Prostate gland (tissue), 2 donors: ENCODE data around the gene RYR3. TPM values are rescaled to one million over a fixed set of nuclear protein-coding genes. Genes with fewer than 3 reads are reported as not detected.

Source experiments
- DNase-seq: peaks from one replicate; pipeline ENCODE4 v3.0.0-alpha.2; 2019; ENCODE audit warnings: low spot score
- H3K27ac ChIP-seq, 2 donors: fragments of 200-600 bp; sonication (generic); 2 replicates each; pipeline ENCODE4 v1.5.1; 2017 to 2019
- H3K27me3 ChIP-seq: fragments of 200-600 bp; sonication (generic); replicated peaks from 2 replicates; pipeline ENCODE4 v1.5.1; 2019; ENCODE audit not compliant: insufficient read depth
- H3K36me3 ChIP-seq, 2 donors: fragments of 200-600 bp; sonication (generic); 1 replicate in 1 of 2; 2 replicates in 1 of 2; pipeline versions ENCODE4 v1.5.1 to v1.8.1; 2017 to 2019
- H3K4me1 ChIP-seq: fragments of 200-600 bp; sonication (generic); replicated peaks from 2 replicates; pipeline ENCODE4 v1.5.1; 2019
- H3K4me3 ChIP-seq, 2 donors: fragments of 200-600 bp; sonication (generic); 2 replicates each; pipeline ENCODE4 v1.5.1; 2017 to 2019
- H3K9me3 ChIP-seq: fragments of 200-600 bp; sonication (generic); 2 replicates; pipeline ENCODE4 v1.5.1; 2017
- CTCF ChIP-seq, 4 experiments: fragments of 200-600 bp in 2 of 4; fragments of 450-650 bp in 2 of 4; sonication (generic) in 2 of 4; IDR thresholded peaks; 1 replicate in 3 of 4; 2 replicates in 1 of 4; pipeline ENCODE4 v1.5.1; 2016 to 2019; ENCODE audit warnings: antibody characterized with exemption in 4 of 4, mild to moderate bottlenecking in 2 of 4, moderate library complexity in 2 of 4
- POLR2A ChIP-seq: fragments of 450-650 bp; IDR thresholded peaks from one replicate; pipeline ENCODE4 v1.6.1; 2016; ENCODE audit warnings: antibody characterized with exemption, mild to moderate bottlenecking
- POLR2AphosphoS5 ChIP-seq: sonication (generic); formaldehyde crosslinking; IDR thresholded peaks from one replicate; pipeline ENCODE4 v1.6.1; 2017; ENCODE audit warnings: antibody characterized with exemption
- WGBS: methylation state at CpG from one replicate; pipeline ENCODE4 v1.1.5; 2018; 5-methylcytosine and 5-hydroxymethylcytosine counted together
- intact Hi-C: fragments of 100-400 bp; cut with DNase I; formaldehyde crosslinking; loops from one replicate; pipeline ENCODE4 v1.14.2; 2022
- total RNA-seq, 2 donors: library from RNA; depleted of rRNA; stranded (reverse); fragments of >200 nt; gene quantifications; one replicate each; pipeline ENCODE4 v1.1.0, GENCODE V29; 2016

Gene RYR3
- total RNA-seq, 2 donors from 2014 or later = 0.41 to 2.3 TPM

- no peaks in the 10 kb centered on the region for H3K9me3 ChIP-seq
- peaks cover 13% of the 10 kb centered on the region for H3K27me3 ChIP-seq
- peak in 1 of 4 experiments; percentile 5 for TF ChIP-seq CTCF (IDR thresholded peaks at IDR 0.05)
- no peak for TF ChIP-seq POLR2A
- TF ChIP-seq POLR2AphosphoS5 = no peak
- DNase-seq = no peak
- intact Hi-C loops = no loop called here
- 54% methylated on average over 7 of the region's 7 CpGs for WGBS
- H3K4me1 ChIP-seq = peaks cover 3% of the 10 kb centered on the region
- H3K4me3 ChIP-seq = no peak overlapping the region
- H3K27ac ChIP-seq = no peak overlapping the region
- H3K36me3 ChIP-seq = no peaks in the 10 kb centered on the region
Observed at GRCh38 chr15:33309602-33310276, 1.0 kb upstream of the RYR3 start.

GRCh38 chr15:33311312-33311971 is 675 bp downstream of the RYR3 start:
- WGBS = 4% methylated on average over 24 of the region's 38 CpGs
- Histone ChIP-seq H3K27ac (no peak overlapping the region), H3K27me3 (peaks cover 13% of the 10 kb centered on the region)

GRCh38 chr15:33313491-33313890 is 2.7 kb downstream of the RYR3 start:
- TF ChIP-seq CTCF (IDR thresholded peaks at IDR 0.05) = no peak
- TF ChIP-seq POLR2AphosphoS5 = no peak
- TF ChIP-seq POLR2A = no peak
- intact Hi-C loops = no loop called here
- peaks cover 3% of the 10 kb centered on the region for H3K4me1 ChIP-seq
- no peaks in the 10 kb centered on the region for H3K9me3 ChIP-seq
- no peak overlapping the region for H3K4me3 ChIP-seq
- 21% methylated on average over 1 of the region's 1 CpG for WGBS
- no peak for DNase-seq
- H3K27ac ChIP-seq = no peak overlapping the region
- peaks cover 13% of the 10 kb centered on the region for H3K27me3 ChIP-seq
- no peaks in the 10 kb centered on the region for H3K36me3 ChIP-seq

More at GRCh38 chr15:33311312-33311971, 675 bp downstream of the RYR3 start:
- Histone ChIP-seq H3K4me1 (peaks cover 3% of the 10 kb centered on the region), H3K9me3 (no peaks in the 10 kb centered on the region), H3K36me3 (no peaks in the 10 kb centered on the region), H3K4me3 (peak overlapping the region; percentile 10 to 26)
- DNase-seq = no peak
- no peak for TF ChIP-seq CTCF (IDR thresholded peaks at IDR 0.05)
- TF ChIP-seq POLR2AphosphoS5 = no peak
- TF ChIP-seq POLR2A = no peak
- intact Hi-C loops = no loop called here

- no peak for DNase-seq
- peaks cover 13% of the 10 kb centered on the region for H3K27me3 ChIP-seq
- H3K4me3 ChIP-seq = no peak overlapping the region
- H3K36me3 ChIP-seq = no peaks in the 10 kb centered on the region
- H3K9me3 ChIP-seq = no peaks in the 10 kb centered on the region
- WGBS = 85% methylated on average over 5 of the region's 5 CpGs
- H3K27ac ChIP-seq = no peak overlapping the region
- TF ChIP-seq CTCF (IDR thresholded peaks at IDR 0.05) (no peak), POLR2AphosphoS5 (no peak), POLR2A (no peak)
- intact Hi-C loops = no loop called here
- peaks cover 3% of the 10 kb centered on the region for H3K4me1 ChIP-seq
Observed at GRCh38 chr15:33314069-33314468, 3.3 kb downstream of the RYR3 start.

- 75% methylated on average over 7 of the region's 7 CpGs for WGBS
- H3K4me1 ChIP-seq = peaks cover 3% of the 10 kb centered on the region
- intact Hi-C loops = no loop called here
- no peaks in the 10 kb centered on the region for H3K9me3 ChIP-seq
- no peak overlapping the region for H3K4me3 ChIP-seq
- H3K36me3 ChIP-seq = no peaks in the 10 kb centered on the region
- TF ChIP-seq CTCF (IDR thresholded peaks at IDR 0.05) (no peak), POLR2AphosphoS5 (no peak), POLR2A (no peak)
- no peak overlapping the region for H3K27ac ChIP-seq
- no peak for DNase-seq
- peaks cover 13% of the 10 kb centered on the region for H3K27me3 ChIP-seq
Observed at GRCh38 chr15:33315044-33315443, 4.3 kb downstream of the RYR3 start.
